Spleen (tissue), 7 donors: ENCODE data around the gene ACSL1.
A peak's percentile ranks its signal among the peaks of the same experiment; 100 is the strongest.

Experiments used
- CTCF ChIP-seq, 11 experiments: fragments of 200-600 bp in 7 of 11; fragments of 450-650 bp in 4 of 11; sonication (generic) in 4 of 11; IDR thresholded peaks in 8 of 11; conservative IDR thresholded peaks in 3 of 11; 1 replicate in 7 of 11; 2 replicates in 4 of 11; pipeline versions ENCODE4 v1.4.0 to v1.8.0; 2016 to 2021; ENCODE audit warnings: antibody characterized with exemption in 11 of 11, inconsistent platforms in 4 of 11, mild to moderate bottlenecking in 1 of 11
- POLR2A ChIP-seq, 3 donors: fragments of 450-650 bp; IDR thresholded peaks; one replicate each; pipeline ENCODE4 v1.5.1; 2017; ENCODE audit warnings: antibody characterized with exemption in 3 of 3, mild to moderate bottlenecking in 1 of 3
- POLR2AphosphoS5 ChIP-seq, 3 donors: sonication (generic); formaldehyde crosslinking; IDR thresholded peaks; one replicate each; pipeline ENCODE4 v1.5.1; 2017; ENCODE audit warnings: antibody characterized with exemption in 3 of 3
- donor health status: DM: no; HTN: no; CAD: no; lungs with moderate emphysema.
- donor health status: DM: no; HTN: no; CAD: no.
- donor health status: DM: no; HTN: no; CAD: no.

GRCh38 chr4:184810720-184811119, 15.0 kb downstream of the ACSL1 start:
- TF ChIP-seq POLR2AphosphoS5 (IDR thresholded peaks at IDR 0.05) (peak in 1 of 3 donors; percentile 68), CTCF (IDR thresholded peaks at IDR 0.05 in 8 of 11, conservative IDR thresholded peaks at IDR 0.05 in 3 of 11) (no peak), POLR2A (IDR thresholded peaks at IDR 0.05) (no peak)
